Loucy (cell line): ENCODE results near the gene PALD1.

Experiments
- H2AFZ ChIP-seq: fragments of 200-600 bp; sonication (generic); 2 replicates; pipeline ENCODE4 v1.6.0; 2016; ENCODE audit warnings: antibody characterized with exemption, mild to moderate bottlenecking, low read length, moderate library complexity
- H3F3A ChIP-seq: fragments of 200-600 bp; 2 replicates; pipeline ENCODE4 v1.6.0; 2016; ENCODE audit warnings: antibody characterized with exemption, low read depth, mild to moderate bottlenecking
- H3K27me3 ChIP-seq: fragments of 200-600 bp; sonication (generic); 2 replicates; pipeline ENCODE4 v1.6.1; 2014; ENCODE audit warnings: low read length, mild to moderate bottlenecking; ENCODE audit not compliant: insufficient read depth, poor library complexity, severe bottlenecking
- H3K36me3 ChIP-seq: fragments of 200-600 bp; sonication (generic); 2 replicates; pipeline ENCODE4 v1.6.1; 2016; ENCODE audit warnings: low read length; ENCODE audit not compliant: insufficient read depth
- H3K4me1 ChIP-seq: fragments of 200-600 bp; sonication (generic); 2 replicates; pipeline ENCODE4 v1.5.1; 2014; ENCODE audit warnings: low read length, mild to moderate bottlenecking; ENCODE audit not compliant: insufficient read depth, poor library complexity, severe bottlenecking
- H3K4me2 ChIP-seq: fragments of 200-600 bp; sonication (generic); 2 replicates; pipeline ENCODE4 v1.6.0; 2014; ENCODE audit warnings: antibody characterized with exemption, low read length, low read depth, mild to moderate bottlenecking; ENCODE audit not compliant: poor library complexity, severe bottlenecking
- H3K4me3 ChIP-seq: fragments of 200-600 bp; sonication (generic); 2 replicates; pipeline ENCODE4 v1.5.1; 2014; ENCODE audit warnings: low read length, mild to moderate bottlenecking, mixed read lengths; ENCODE audit not compliant: poor library complexity, severe bottlenecking
- H3K79me2 ChIP-seq: fragments of 200-600 bp; sonication (generic); 2 replicates; pipeline ENCODE4 v1.6.1; 2014; ENCODE audit warnings: low read length; ENCODE audit not compliant: insufficient read depth
- H3K9ac ChIP-seq: fragments of 200-600 bp; sonication (generic); 2 replicates; pipeline ENCODE4 v1.6.0; 2014; ENCODE audit warnings: mild to moderate bottlenecking, low read depth, low read length, moderate library complexity; ENCODE audit not compliant: poor library complexity, severe bottlenecking
- H3K9me2 ChIP-seq: fragments of 200-600 bp; sonication (generic); replicated peaks from 2 replicates; pipeline ENCODE4 v1.6.1; 2016; ENCODE audit warnings: low read depth, low read length, mixed read lengths
- H3K9me3 ChIP-seq: fragments of 200-600 bp; sonication (generic); 2 replicates; pipeline ENCODE4 v1.6.1; 2014; ENCODE audit warnings: mild to moderate bottlenecking, antibody characterized with exemption, low read length, low read depth; ENCODE audit not compliant: insufficient read depth
- H4K20me1 ChIP-seq: fragments of 200-600 bp; sonication (generic); 2 replicates; pipeline ENCODE4 v1.6.0; 2014; ENCODE audit warnings: antibody characterized with exemption, low read length, mild to moderate bottlenecking; ENCODE audit not compliant: insufficient read depth, poor library complexity, severe bottlenecking
- EZH2phosphoT487 ChIP-seq: fragments of 200-600 bp; IDR thresholded peaks from 2 replicates; pipeline ENCODE4 v1.6.1; 2018; ENCODE audit warnings: antibody characterized with exemption, mild to moderate bottlenecking, moderate library complexity, borderline replicate concordance
- TF ChIP-seq, protein P1 (sequence below): fragments of 200-600 bp; sonication (generic); conservative IDR thresholded peaks from 2 replicates; pipeline ENCODE4 v1.5.1; 2014; ENCODE audit warnings: mild to moderate bottlenecking, antibody characterized with exemption, low read length

The PALD1 gene

DNA sequence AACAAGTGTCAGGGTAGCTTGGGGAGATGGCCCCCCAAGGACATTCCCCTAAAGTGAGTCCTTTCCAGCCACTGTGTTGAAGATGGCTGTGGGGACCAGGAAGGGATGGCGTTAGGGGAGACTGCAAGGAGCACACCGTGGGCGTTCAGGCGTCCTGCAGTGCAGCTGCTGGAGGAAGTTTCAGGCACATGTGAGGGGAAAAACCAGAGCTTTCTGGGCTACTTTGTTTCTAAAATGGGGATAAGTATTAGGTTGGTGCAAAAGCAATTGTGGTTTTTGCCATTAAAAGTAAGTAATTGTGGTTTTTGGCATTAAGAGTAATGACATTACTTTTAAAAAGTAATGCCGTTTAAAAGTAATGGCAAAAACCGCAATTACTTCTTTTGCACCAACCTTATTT lies 109.7 kb downstream of the PALD1 start:
- Histone ChIP-seq H3K36me3 (no peaks in the 10 kb centered on the region), H4K20me1 (no peaks in the 10 kb centered on the region), H3F3A (no peaks in the 10 kb centered on the region), H3K4me1 (peaks cover 67% of the 10 kb centered on the region), H3K4me2 (peak overlapping the region; percentile 26), H3K79me2 (no peaks in the 10 kb centered on the region), H3K9ac (no peak overlapping the region), H2AFZ (no peak overlapping the region), H3K27me3 (no peaks in the 10 kb centered on the region), H3K4me3 (no peak overlapping the region), H3K9me2 (no peaks in the 10 kb centered on the region), H3K9me3 (no peaks in the 10 kb centered on the region)
- TF ChIP-seq, protein P1, sequence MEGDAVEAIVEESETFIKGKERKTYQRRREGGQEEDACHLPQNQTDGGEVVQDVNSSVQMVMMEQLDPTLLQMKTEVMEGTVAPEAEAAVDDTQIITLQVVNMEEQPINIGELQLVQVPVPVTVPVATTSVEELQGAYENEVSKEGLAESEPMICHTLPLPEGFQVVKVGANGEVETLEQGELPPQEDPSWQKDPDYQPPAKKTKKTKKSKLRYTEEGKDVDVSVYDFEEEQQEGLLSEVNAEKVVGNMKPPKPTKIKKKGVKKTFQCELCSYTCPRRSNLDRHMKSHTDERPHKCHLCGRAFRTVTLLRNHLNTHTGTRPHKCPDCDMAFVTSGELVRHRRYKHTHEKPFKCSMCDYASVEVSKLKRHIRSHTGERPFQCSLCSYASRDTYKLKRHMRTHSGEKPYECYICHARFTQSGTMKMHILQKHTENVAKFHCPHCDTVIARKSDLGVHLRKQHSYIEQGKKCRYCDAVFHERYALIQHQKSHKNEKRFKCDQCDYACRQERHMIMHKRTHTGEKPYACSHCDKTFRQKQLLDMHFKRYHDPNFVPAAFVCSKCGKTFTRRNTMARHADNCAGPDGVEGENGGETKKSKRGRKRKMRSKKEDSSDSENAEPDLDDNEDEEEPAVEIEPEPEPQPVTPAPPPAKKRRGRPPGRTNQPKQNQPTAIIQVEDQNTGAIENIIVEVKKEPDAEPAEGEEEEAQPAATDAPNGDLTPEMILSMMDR: no peak
- no peak for TF ChIP-seq EZH2phosphoT487

DNA sequence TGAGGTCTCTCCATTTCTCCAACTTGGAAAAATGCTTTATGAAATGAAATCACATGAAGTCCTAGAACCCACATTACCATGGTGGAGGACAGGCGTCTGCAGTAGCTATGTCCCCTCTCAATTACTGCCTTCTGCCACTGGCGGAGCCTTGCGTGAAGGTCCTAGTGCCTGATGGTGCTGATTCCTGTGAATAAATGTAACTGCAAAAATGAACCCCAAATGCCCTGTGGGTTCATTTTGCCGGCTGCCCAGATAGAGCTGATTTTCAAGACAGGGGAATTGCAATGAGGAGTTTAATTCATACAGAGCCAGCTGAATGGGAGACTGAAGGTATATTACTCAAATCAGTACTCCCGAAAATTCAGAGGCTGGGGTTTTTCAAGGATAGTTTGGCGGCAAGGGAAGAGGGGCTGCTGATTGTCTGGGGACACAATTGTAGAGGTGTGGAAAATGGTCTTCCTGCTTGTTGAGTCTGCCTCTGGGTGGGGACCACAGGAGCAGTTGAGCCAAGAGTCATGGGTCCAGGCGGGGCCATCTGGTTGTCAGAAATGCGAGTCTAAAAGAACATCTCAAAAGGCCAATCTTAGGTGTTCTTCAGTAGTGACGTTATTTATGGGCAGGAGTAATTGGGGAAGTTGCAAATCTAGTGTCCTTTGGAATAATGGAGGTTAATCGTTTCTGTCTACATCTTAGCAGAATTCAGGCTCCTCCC lies 110.4 kb downstream of the PALD1 start:
- Histone ChIP-seq H3K4me3 (no peak overlapping the region), H3K27me3 (no peaks in the 10 kb centered on the region), H3K9me3 (no peaks in the 10 kb centered on the region), H3K36me3 (no peaks in the 10 kb centered on the region), H3K4me2 (peak overlapping the region; percentile 26), H3K9me2 (no peaks in the 10 kb centered on the region), H3K79me2 (no peaks in the 10 kb centered on the region), H4K20me1 (no peaks in the 10 kb centered on the region), H3K4me1 (peaks cover 67% of the 10 kb centered on the region), H3F3A (no peaks in the 10 kb centered on the region), H2AFZ (no peak overlapping the region), H3K9ac (no peak overlapping the region)
- TF ChIP-seq, protein P1: no peak

DNA sequence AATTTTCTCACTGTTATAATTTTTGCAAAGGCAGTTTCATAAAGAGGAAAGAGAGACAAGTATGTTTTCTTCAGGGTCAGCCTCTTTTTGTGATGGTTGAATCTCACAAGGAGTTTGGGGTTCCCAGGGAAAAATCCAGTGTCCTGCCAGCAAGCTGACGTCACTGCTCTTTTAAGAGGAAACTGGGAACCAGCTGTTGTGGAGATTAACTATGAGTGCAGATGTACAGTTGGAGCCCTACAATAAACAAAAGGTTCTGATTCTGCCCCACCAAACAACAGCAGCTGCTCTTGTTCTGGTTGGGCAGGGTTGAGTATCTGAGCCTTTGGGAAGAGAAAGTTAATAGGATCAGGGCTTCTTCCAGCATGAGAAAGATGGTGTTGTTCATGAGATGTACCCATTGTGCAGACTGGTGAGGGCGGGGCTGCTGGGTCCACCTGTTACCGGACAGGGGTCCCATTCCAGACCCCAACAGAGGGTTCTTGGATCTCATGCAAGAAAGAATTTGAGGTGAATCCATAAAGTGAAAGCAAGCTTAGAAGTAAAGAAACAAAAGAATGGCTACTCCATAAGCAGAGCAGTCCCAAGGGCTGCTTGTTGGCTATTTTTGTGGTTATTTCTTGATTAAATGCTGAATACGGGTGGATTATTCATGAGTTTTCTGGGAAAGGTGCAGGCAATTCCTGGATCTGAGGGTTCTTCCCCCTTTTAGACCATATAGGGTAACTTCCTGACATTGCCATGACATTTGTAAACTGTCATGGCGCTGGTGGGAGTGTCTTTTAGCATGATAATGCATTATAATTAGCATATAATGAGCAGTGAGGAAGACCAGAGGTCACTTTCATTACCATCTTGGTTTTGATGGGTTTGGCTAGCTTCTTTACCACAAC lies 111.4 kb downstream of the PALD1 start:
- Histone ChIP-seq H3F3A (no peaks in the 10 kb centered on the region), H3K9me3 (no peaks in the 10 kb centered on the region), H3K9ac (no peak overlapping the region), H3K4me3 (no peak overlapping the region), H3K4me1 (peaks cover 66% of the 10 kb centered on the region), H3K27me3 (no peaks in the 10 kb centered on the region), H4K20me1 (no peaks in the 10 kb centered on the region), H3K79me2 (no peaks in the 10 kb centered on the region), H3K4me2 (no peak overlapping the region), H3K36me3 (no peaks in the 10 kb centered on the region), H2AFZ (no peak overlapping the region), H3K9me2 (no peaks in the 10 kb centered on the region)
- no peak for TF ChIP-seq EZH2phosphoT487
- TF ChIP-seq, protein P1: no peak
